Subcutaneous adipose tissue (tissue), 4 donors: ENCODE measurements around the gene DNMBP. TPM values are rescaled to one million over a fixed set of nuclear protein-coding genes. Genes with fewer than 3 reads are reported as not detected.

Experiments
- total RNA-seq, 4 donors: library from RNA; depleted of rRNA; stranded (reverse); fragments of >200 nt; gene quantifications; one replicate each; pipeline ENCODE4 v1.1.0, GENCODE V29; 2016
- TF ChIP-seq, protein P1 (sequence below): fragments of 450-650 bp; IDR thresholded peaks from one replicate; pipeline ENCODE4 v1.5.1; 2016; ENCODE audit warnings: low read depth, mild to moderate bottlenecking, control low read depth, antibody characterized with exemption, moderate library complexity

The DNMBP gene
- total RNA-seq, 4 donors from 2014 or later, result 20.9 to 23.3 (median 21.5) TPM

DNA sequence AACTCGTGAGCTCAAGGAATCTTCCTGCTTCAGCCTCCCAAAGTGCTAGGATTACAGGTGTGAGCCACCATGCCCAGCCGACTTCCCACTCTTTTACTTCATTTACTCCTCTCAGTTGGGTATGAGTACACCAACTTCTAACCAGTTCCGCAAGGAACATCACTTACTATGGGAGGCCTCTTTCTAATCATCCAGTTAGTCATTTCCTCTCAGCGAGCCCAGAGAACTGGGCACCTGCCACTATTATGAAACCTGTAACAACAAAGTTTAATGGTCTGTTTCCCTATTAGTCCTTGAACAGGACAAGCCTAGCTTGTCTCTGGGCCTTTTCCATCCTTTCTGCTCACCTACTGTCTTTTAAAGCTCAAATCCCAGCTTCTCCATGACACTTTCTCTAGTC, 88.8 kb downstream of the DNMBP start:
- TF ChIP-seq, protein P1, sequence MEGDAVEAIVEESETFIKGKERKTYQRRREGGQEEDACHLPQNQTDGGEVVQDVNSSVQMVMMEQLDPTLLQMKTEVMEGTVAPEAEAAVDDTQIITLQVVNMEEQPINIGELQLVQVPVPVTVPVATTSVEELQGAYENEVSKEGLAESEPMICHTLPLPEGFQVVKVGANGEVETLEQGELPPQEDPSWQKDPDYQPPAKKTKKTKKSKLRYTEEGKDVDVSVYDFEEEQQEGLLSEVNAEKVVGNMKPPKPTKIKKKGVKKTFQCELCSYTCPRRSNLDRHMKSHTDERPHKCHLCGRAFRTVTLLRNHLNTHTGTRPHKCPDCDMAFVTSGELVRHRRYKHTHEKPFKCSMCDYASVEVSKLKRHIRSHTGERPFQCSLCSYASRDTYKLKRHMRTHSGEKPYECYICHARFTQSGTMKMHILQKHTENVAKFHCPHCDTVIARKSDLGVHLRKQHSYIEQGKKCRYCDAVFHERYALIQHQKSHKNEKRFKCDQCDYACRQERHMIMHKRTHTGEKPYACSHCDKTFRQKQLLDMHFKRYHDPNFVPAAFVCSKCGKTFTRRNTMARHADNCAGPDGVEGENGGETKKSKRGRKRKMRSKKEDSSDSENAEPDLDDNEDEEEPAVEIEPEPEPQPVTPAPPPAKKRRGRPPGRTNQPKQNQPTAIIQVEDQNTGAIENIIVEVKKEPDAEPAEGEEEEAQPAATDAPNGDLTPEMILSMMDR, result no peak

DNA sequence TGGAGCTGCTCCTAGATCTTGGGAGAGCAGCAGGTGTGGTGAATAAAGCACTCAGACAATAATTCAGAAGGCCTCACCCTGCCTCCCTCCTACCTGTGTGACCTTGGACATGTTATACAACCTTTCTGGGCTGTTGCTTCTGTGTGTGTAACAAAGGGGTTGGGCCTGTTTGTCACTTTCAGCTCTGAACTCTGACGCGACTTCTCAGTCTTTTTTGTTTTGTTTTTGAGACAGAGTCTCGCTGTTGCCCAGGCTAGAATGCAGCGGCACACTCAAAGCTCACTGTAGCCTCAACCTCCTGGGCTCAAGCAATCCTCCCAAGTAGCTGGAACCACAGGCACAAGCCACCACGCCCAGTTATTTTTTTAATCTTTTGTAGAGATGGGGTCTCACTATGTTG, 89.3 kb downstream of the DNMBP start:
- TF ChIP-seq, protein P1, result no peak

DNA sequence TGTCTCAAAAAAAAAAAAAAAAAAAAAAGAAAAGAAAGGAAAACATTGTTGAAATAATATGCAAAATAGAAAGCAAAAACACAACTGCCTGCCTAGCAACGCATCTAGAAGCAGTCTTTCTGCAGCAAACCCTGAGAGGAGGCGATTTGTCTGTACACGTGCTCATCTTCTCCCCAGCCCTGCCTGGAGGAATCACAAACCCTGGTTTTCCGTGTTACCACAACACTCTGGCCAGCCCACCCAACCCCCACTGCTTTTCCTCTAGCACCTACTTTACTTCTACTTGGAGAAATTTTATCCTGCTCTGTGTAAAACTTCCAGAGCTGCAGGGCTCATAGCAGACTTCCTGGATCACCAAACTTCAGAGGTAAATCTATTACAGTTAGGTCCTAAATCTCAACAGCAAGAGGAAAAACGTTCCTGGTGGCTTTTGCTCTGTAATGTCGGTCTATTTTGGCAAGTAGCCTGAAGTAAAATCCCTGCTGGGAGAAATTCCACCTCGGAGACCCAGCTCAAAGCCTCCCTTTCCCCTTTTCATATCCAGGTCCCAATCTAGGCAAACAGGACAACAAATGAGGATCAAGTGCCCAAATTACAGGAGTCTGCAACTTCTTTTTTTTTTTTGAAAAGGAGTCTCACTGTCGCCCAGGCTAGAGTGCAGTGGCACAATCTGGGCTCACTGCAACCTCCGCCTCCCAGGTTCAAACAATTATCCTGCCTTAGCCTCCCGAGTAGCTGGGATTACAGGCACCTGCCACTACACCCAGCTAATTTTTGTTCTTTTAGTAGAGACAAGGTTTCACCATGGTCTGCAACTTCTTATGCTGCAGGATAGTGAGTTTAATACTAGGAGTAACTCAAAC, 91.6 kb downstream of the DNMBP start:
- TF ChIP-seq, protein P1, result no peak

DNA sequence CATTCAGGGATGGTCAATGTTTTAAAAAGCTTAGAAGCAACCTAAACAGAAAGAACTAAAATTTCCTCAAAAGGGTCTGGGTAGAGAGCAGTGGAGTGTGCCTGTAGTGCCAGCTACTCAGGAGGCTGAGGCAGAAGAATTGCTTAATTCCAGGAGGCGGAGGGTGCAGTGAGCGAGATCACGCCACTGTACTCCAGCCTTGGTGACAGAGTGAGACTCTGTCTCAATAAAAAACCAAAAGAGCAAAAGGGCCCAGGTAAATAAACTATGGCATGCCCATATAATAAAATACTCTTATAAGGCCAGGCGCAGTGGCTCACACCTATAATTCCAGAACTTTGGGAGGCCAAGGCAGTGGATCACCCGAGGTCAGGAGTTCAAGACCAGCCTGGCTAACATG, 93.0 kb downstream of the DNMBP start:
- TF ChIP-seq, protein P1, result no peak

DNA sequence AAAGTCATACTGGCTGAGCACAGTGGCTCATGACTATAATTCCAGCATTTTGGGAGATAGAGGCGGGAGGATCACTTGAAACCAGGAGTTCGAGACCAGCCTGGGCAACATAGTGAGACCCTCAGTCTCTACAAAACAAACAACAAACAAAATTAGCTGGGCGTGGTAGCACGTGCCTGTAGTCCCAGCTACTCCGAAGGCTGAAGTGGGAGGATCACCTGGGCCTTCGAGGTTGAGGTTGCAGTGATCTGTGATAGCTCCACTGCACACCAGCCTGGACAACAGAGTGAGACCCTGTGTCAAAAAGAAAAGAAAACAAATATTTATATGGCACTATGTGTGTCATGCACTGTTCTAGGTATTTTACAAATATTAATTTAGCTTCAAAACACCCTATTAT, 94.3 kb downstream of the DNMBP start:
- TF ChIP-seq, protein P1, result no peak

DNA sequence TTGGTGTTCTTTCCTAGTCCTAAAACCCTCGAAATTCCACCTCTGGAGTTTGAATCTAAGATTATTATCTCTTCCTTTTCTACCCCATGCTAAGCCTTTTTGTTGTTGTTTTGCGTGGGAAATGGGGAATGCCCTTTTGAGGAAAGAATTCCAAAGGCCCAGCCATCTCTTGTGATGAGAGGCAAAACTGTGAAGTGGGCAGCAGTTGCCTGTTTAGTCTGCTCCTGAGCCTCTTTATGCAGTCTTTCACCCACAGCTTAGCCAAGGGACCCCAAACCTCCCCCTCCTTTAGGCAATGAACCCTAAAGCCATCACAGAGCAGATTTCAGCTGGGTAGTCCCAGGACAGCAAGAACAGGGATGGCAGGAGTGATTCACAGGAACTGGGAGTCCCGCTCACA, 95.5 kb downstream of the DNMBP start:
- TF ChIP-seq, protein P1, result no peak

DNA sequence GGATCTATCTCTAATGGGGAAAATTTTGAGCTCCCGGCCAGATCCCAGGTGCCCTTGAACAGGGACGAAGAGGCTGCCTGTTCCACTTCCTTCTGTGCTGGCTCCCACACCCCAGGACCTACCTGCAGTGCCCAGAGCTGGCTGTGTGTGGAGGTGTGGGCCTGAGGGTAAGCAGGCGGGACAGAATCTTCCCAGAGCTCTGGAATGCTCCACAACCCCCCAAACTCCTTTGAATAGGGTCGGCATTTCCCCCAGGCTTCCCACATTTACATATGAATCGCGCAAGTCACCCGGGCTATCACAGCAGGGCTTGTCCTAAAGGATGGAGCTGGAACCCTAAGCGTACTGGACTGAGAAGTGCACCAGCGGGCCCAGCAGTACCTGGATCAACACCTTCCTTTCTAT, 95.9 kb downstream of the DNMBP start:
- TF ChIP-seq, protein P1, result no peak
